Upper lobe of left lung (tissue), 4 donors: ENCODE data around the gene PDLIM5.

Source experiments
- EP300 ChIP-seq, 4 donors: sonication (generic); formaldehyde crosslinking; IDR thresholded peaks; one replicate each; pipeline ENCODE4 v1.5.1; 2017; ENCODE audit warnings: antibody characterized with exemption in 4 of 4, control low read depth in 2 of 4
- POLR2A ChIP-seq, 4 donors: fragments of 450-650 bp; IDR thresholded peaks; one replicate each; pipeline ENCODE4 v1.5.1; 2016 to 2017; ENCODE audit warnings: antibody characterized with exemption in 4 of 4, mild to moderate bottlenecking in 2 of 4
- POLR2AphosphoS5 ChIP-seq, 2 donors: sonication (generic); formaldehyde crosslinking; IDR thresholded peaks; one replicate each; pipeline ENCODE4 v1.5.1; 2017; ENCODE audit warnings: antibody characterized with exemption in 2 of 2
- TF ChIP-seq, protein P1 (sequence below), 6 experiments: fragments of 450-650 bp in 4 of 6; fragments of 200-600 bp in 2 of 6; sonication (generic) in 2 of 6; IDR thresholded peaks; one replicate each; pipeline ENCODE4 v1.5.1; 2016 to 2019; ENCODE audit warnings: antibody characterized with exemption in 6 of 6

DNA sequence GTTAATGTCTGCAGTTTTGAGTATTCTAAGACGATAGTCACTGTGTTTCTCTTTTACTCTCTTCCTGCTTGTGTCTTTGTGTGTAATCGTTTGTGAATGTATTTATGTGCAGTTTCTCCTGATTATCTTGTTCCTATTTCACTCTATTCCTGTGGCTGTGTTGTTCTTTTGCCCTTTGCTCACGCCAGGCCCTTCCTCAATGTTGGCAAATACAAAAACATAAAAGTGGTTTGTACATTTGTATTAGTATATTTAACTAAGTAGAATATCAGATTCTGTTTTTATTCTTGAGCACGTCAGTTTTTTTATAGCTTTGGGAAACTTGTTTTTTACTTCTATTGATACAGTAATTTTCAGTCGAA, 198.4 kb downstream of the PDLIM5 start:
- TF ChIP-seq, protein P1, sequence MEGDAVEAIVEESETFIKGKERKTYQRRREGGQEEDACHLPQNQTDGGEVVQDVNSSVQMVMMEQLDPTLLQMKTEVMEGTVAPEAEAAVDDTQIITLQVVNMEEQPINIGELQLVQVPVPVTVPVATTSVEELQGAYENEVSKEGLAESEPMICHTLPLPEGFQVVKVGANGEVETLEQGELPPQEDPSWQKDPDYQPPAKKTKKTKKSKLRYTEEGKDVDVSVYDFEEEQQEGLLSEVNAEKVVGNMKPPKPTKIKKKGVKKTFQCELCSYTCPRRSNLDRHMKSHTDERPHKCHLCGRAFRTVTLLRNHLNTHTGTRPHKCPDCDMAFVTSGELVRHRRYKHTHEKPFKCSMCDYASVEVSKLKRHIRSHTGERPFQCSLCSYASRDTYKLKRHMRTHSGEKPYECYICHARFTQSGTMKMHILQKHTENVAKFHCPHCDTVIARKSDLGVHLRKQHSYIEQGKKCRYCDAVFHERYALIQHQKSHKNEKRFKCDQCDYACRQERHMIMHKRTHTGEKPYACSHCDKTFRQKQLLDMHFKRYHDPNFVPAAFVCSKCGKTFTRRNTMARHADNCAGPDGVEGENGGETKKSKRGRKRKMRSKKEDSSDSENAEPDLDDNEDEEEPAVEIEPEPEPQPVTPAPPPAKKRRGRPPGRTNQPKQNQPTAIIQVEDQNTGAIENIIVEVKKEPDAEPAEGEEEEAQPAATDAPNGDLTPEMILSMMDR (IDR thresholded peaks at IDR 0.05), result no peak
- TF ChIP-seq POLR2A (IDR thresholded peaks at IDR 0.05), result no peak
- TF ChIP-seq EP300 (IDR thresholded peaks at IDR 0.05), result no peak
- TF ChIP-seq POLR2AphosphoS5 (IDR thresholded peaks at IDR 0.05), result no peak
